Right lobe of liver (tissue), 6 donors: ENCODE data around the gene PLVAP. TPM values are rescaled to one million over a fixed set of nuclear protein-coding genes. Genes with fewer than 3 reads are reported as not detected.

Experiments used
- ATAC-seq, 4 donors: fragments of 200-7000 bp; cut with Tn5 transposase; one replicate each; pipeline ENCODE4 v1.9.1; 2020; ENCODE audit warnings: mild to moderate bottlenecking in 4 of 4, moderate library complexity in 4 of 4
- DNase-seq, 3 donors: peaks; one replicate each; pipeline ENCODE4 v3.0.0-alpha.2; 2020
- H3K27ac ChIP-seq, 3 donors: fragments of 200-600 bp; one replicate each; pipeline ENCODE4 v1.8.0; 2022
- H3K27me3 ChIP-seq, 2 donors: fragments of 200-600 bp; one replicate each; pipeline ENCODE4 v1.8.0; 2022
- H3K36me3 ChIP-seq, 4 donors: fragments of 200-600 bp; sonication (generic) in 1 of 4; one replicate each; pipeline versions ENCODE4 v1.5.1 to v1.8.0; 2017 to 2022; ENCODE audit warnings: control low read depth in 1 of 4
- H3K4me1 ChIP-seq, 4 donors: fragments of 200-600 bp; sonication (generic) in 1 of 4; one replicate each; pipeline versions ENCODE4 v1.5.1 to v1.8.0; 2017 to 2022; ENCODE audit warnings: control low read depth in 1 of 4
- H3K4me3 ChIP-seq, 3 donors: fragments of 200-600 bp; one replicate each; pipeline ENCODE4 v1.8.0; 2022
- H3K9me3 ChIP-seq, 4 donors: fragments of 200-600 bp; sonication (generic) in 1 of 4; one replicate each; pipeline versions ENCODE4 v1.5.1 to v1.8.0; 2017 to 2022; ENCODE audit warnings: control low read depth in 1 of 4
- CTCF ChIP-seq, 4 donors: fragments of 200-600 bp in 3 of 4; fragments of 450-650 bp in 1 of 4; IDR thresholded peaks; one replicate each; pipeline versions ENCODE4 v1.5.1 to v1.8.0; 2016 to 2022; ENCODE audit warnings: antibody characterized with exemption in 4 of 4, mild to moderate bottlenecking in 2 of 4
- POLR2A ChIP-seq: fragments of 450-650 bp; IDR thresholded peaks from one replicate; pipeline ENCODE4 v1.6.1; 2017; ENCODE audit warnings: antibody characterized with exemption, mild to moderate bottlenecking
- WGBS: methylation state at CpG from one replicate; pipeline ENCODE4 v1.1.6; 2018; ENCODE audit warnings: low coverage, low lambda C conversion rate; ENCODE audit not compliant: insufficient coverage; ENCODE audit errors: missing lambda C conversion rate; 5-methylcytosine and 5-hydroxymethylcytosine counted together
- intact Hi-C, 2 donors: fragments of 100-400 bp; cut with DNase I; formaldehyde crosslinking; loops; one replicate each; pipeline versions ENCODE4 v1.11.2 to v1.14.1; 2022
- total RNA-seq, 6 experiments: library from RNA; depleted of rRNA in 2 of 6; stranded (reverse); fragments of >200 nt in 2 of 6; fragmentation: NEBNext Ultra II Directional in 3 of 6; extraction: Animal tissue kit (Norgen Biotek cat#: 25700) in 3 of 6; gene quantifications; one replicate each; pipeline versions ENCODE4 v1.1.0 to v1.2.4, GENCODE V29; 2016 to 2023
- donor health status: DM: no; HTN: yes; CAD: no.
- donor health status: DM: no; HTN: no; CAD: no.
- donor health status: DM: no; HTN: no; CAD: no.
- donor health status: DM: no; HTN: yes; CAD: no.
- donor health status: DM: no; HTN: yes; CAD: no.

Gene PLVAP
- total RNA-seq, 6 experiments from 2014 or later = 0.78 to 16.6 (median 4.1) TPM

- Histone ChIP-seq H3K27ac (peak within 1 kb of the TSS in 2 of 3 donors; percentile 38 to 42), H3K9me3 (no peaks in the 10 kb centered on the region), H3K36me3 (peaks cover 0 to 8% (median 6%) of the 10 kb centered on the region in 4 donors), H3K4me3 (peak within 1 kb of the TSS; percentile 73 to 84 (median 83)), H3K27me3 (no peaks in the 10 kb centered on the region), H3K4me1 (peaks cover 0 to 27% (median 12%) of the 10 kb centered on the region in 4 donors)
- ATAC-seq (peak; percentile 77 to 87 (median 80)), DNase-seq (peak; percentile 99 to 100 (median 99))
- intact Hi-C loops = no loop called here
- TF ChIP-seq CTCF (IDR thresholded peaks at IDR 0.05) (no peak), POLR2A (peak; percentile 69)
- under 1% methylated on average over 27 of the region's 46 CpGs for WGBS
Measured at GRCh38 chr19:17309198-17309964, 67.8 kb downstream of the PLVAP start, which contains the start of gene DDA1. Gene DDA1 (plus strand): TSS chr19:17309563. CDS start chr19:17309655, 92 bp downstream.

- TF ChIP-seq POLR2A (no peak), CTCF (IDR thresholded peaks at IDR 0.05) (no peak)
- H3K9me3 ChIP-seq = no peaks in the 10 kb centered on the region
- intact Hi-C loops = no loop called here
Measured at GRCh38 chr19:17307876-17308377, 69.2 kb downstream of the PLVAP start.

GRCh38 chr19:17306285-17306714 lies 70.8 kb downstream of the PLVAP start:
- intact Hi-C loops = no loop called here
- no peaks in the 10 kb centered on the region for H3K9me3 ChIP-seq
- ATAC-seq (no peak), DNase-seq (peak in 1 of 3 donors; percentile 68)
- H3K27ac ChIP-seq = peak overlapping the region; percentile 80 to 94 (median 88)
- peaks cover 0 to 41% (median 18%) of the 10 kb centered on the region in 4 donors for H3K4me1 ChIP-seq
- WGBS = 6% methylated on average over 7 of the region's 28 CpGs
- no peaks in the 10 kb centered on the region for H3K27me3 ChIP-seq
- TF ChIP-seq POLR2A = no peak
- no peak for TF ChIP-seq CTCF (IDR thresholded peaks at IDR 0.05)
- no peaks in the 10 kb centered on the region for H3K36me3 ChIP-seq
- H3K4me3 ChIP-seq = peak overlapping the region; percentile 66 to 83 (median 77)

More at GRCh38 chr19:17307876-17308377, 69.2 kb downstream of the PLVAP start:
- ATAC-seq = no peak
- no peak for DNase-seq
- 82% methylated on average over 8 of the region's 8 CpGs for WGBS
- Histone ChIP-seq H3K36me3 (no peaks in the 10 kb centered on the region), H3K27me3 (no peaks in the 10 kb centered on the region), H3K4me3 (no peak overlapping the region), H3K27ac (no peak overlapping the region), H3K4me1 (peaks cover 0 to 37% (median 18%) of the 10 kb centered on the region in 4 donors)

GRCh38 chr19:17305517-17306284 lies 71.4 kb downstream of the PLVAP start, which contains the start of gene MRPL34:
Gene MRPL34 (plus strand): TSS chr19:17305872. CDS start chr19:17305893, 21 bp downstream.
- peak; percentile 69 to 77 (median 72) for ATAC-seq
- WGBS = 0% methylated on average over 19 of the region's 55 CpGs
- DNase-seq = peak; percentile 98 to 99 (median 99)
- Histone ChIP-seq H3K9me3 (no peaks in the 10 kb centered on the region), H3K27me3 (no peaks in the 10 kb centered on the region), H3K27ac (peak within 1 kb of the TSS; percentile 80 to 94 (median 88)), H3K36me3 (peaks cover 0 to 2% (median 0%) of the 10 kb centered on the region in 4 donors), H3K4me3 (peak within 1 kb of the TSS; percentile 66 to 83 (median 77)), H3K4me1 (peaks cover 0 to 40% (median 18%) of the 10 kb centered on the region in 4 donors)
- TF ChIP-seq CTCF (IDR thresholded peaks at IDR 0.05) (peak; percentile 79 to 90 (median 87)), POLR2A (peak; percentile 81)
- intact Hi-C loops = no loop called here
